Heart left ventricle (tissue), 16 donors: ENCODE measurements around the gene SHISA4. TPM values are rescaled to one million over a fixed set of nuclear protein-coding genes. Genes with fewer than 3 reads are reported as not detected.

Source experiments
- ATAC-seq, 4 donors: fragments of 200-7000 bp; cut with Tn5 transposase; one replicate each; pipeline ENCODE4 v1.9.1; 2020 to 2022; ENCODE audit warnings: moderate library complexity in 4 of 4, mild to moderate bottlenecking in 3 of 4, moderate number of reproducible peaks in 1 of 4
- DNase-seq, 5 donors: peaks; one replicate each; pipeline ENCODE4 v3.0.0-alpha.2; 2020
- H3K27ac ChIP-seq, 12 donors: fragments of 200-600 bp; sonication (generic) in 4 of 12; one replicate each; pipeline versions ENCODE4 v1.5.0 to v1.8.0; 2016 to 2022; ENCODE audit warnings: mild to moderate bottlenecking in 2 of 12
- H3K27me3 ChIP-seq, 9 donors: fragments of 200-600 bp; sonication (generic) in 2 of 9; one replicate each; pipeline versions ENCODE4 v1.5.1 to v1.8.0; 2016 to 2022; ENCODE audit warnings: mild to moderate bottlenecking in 3 of 9
- H3K36me3 ChIP-seq, 9 donors: fragments of 200-600 bp; sonication (generic) in 2 of 9; one replicate each; pipeline versions ENCODE4 v1.5.0 to v1.8.0; 2018 to 2022; ENCODE audit warnings: mild to moderate bottlenecking in 2 of 9
- H3K4me1 ChIP-seq, 12 donors: fragments of 200-600 bp; sonication (generic) in 4 of 12; one replicate each; pipeline versions ENCODE4 v1.5.0 to v1.8.0; 2016 to 2022; ENCODE audit warnings: mild to moderate bottlenecking in 3 of 12
- H3K4me3 ChIP-seq, 12 donors: fragments of 200-600 bp; sonication (generic) in 4 of 12; one replicate each; pipeline versions ENCODE4 v1.5.0 to v1.8.0; 2017 to 2022; ENCODE audit warnings: mild to moderate bottlenecking in 9 of 12, moderate library complexity in 4 of 12
- H3K9me3 ChIP-seq, 12 donors: fragments of 200-600 bp; sonication (generic) in 4 of 12; one replicate each; pipeline versions ENCODE4 v1.5.0 to v1.8.0; 2016 to 2022; ENCODE audit warnings: mild to moderate bottlenecking in 1 of 12
- CTCF ChIP-seq, 12 donors: fragments of 200-600 bp; sonication (generic) in 4 of 12; IDR thresholded peaks; one replicate each; pipeline versions ENCODE4 v1.5.0 to v1.8.0; 2018 to 2022; ENCODE audit warnings: antibody characterized with exemption in 12 of 12, mild to moderate bottlenecking in 5 of 12
- POLR2A ChIP-seq, 2 donors: fragments of 450-650 bp; IDR thresholded peaks; one replicate each; pipeline ENCODE4 v1.6.1; 2017; ENCODE audit warnings: antibody characterized with exemption in 2 of 2, mild to moderate bottlenecking in 2 of 2, moderate library complexity in 2 of 2
- WGBS, 4 donors: extraction: QIAGEN DNeasy Blood & Tissue Kit in 2 of 4; methylation state at CpG; one replicate each; pipeline versions ENCODE4 v1.1.5 to v1.1.7; 2013 to 2018; 5-methylcytosine and 5-hydroxymethylcytosine counted together
- intact Hi-C, 10 donors: fragments of 100-400 bp; cut with DNase I; formaldehyde crosslinking; loops; one replicate each; pipeline versions ENCODE4 v1.11.1 to v1.14.2; 2022
- polyA plus RNA-seq, 2 donors: library from polyadenylated mRNA; stranded (reverse); fragments of 200-250 nt; gene quantifications; one replicate each; pipeline ENCODE4 v1.2.3, GENCODE V29; 2013
- total RNA-seq, 9 donors: library from RNA; depleted of rRNA in 2 of 9; stranded (reverse); fragments of >200 nt in 2 of 9; fragmentation: NEBNext Ultra II Directional in 3 of 9; extraction: Animal tissue kit (Norgen Biotek cat#: 25700) in 3 of 9; gene quantifications; one replicate each; pipeline versions ENCODE4 v1.1.0 to v1.2.4, GENCODE V29; 2016 to 2023
- donor health status: ischemic (EF 13 %, LVEDD 7.1; RV severe dilation, severe dysfunction).
- donor health status: healthy with polysubstance abuse.
- donor health status: DM: no; HTN: yes; CAD: no.
- donor health status: DM: no; HTN: no; CAD: no.
- donor health status: ischemic (EF 25% LVEDD 6.9; RV normal size, moderate dysfunction).
- donor health status: ischemic (EF 25% LVEDD 5.7; RV mildly dilated, moderate dysfunction).
- donor health status: healthy.
- donor health status: DM: yes; HTN: yes; CAD: no.
- donor health status: ischemic (EF 35%, LVEDD 5.7; RV mildly dilated, moderate dysfunction).
- donor health status: nonischemic (EF 11% LVEDD 7.7; RV severe dilation, severe dysfunction).
- donor health status: DM: yes; HTN: yes; CAD: no.
- donor health status: PGD.
- donor health status: ischemic (EF 29% LVEDD 5.4; RV normal size, mild dysfunction).
- donor health status: nonischemic (EF 23%, LVEDD 6.1; RV moderate dilation, normal function).

Gene SHISA4
- total and polyA plus RNA-seq, 11 donors = 53.2 to 262 (median 120) TPM

- TF ChIP-seq POLR2A (IDR thresholded peaks at IDR 0.05) = no peak
- TF ChIP-seq CTCF (IDR thresholded peaks at IDR 0.05) = peak in 9 of 12 donors; percentile 11 to 39 (median 33)
- DNase-seq = no peak
- H3K27ac ChIP-seq = no peak overlapping the region
- no peaks in the 10 kb centered on the region for H3K9me3 ChIP-seq
- H3K27me3 ChIP-seq = no peaks in the 10 kb centered on the region
- peaks cover 2 to 59% (median 47%) of the 10 kb centered on the region in 9 donors for H3K36me3 ChIP-seq
- peaks cover 0 to 13% (median 5%) of the 10 kb centered on the region in 12 donors for H3K4me1 ChIP-seq
- no peak for ATAC-seq
- 64 to 71% (median 67%) methylated on average over 8 of the region's 8 CpGs for WGBS, 4 donors
- intact Hi-C loops = loop anchor here in 6 of 10 donors (2.0 to 5.0 kb wide), 3 partner anchors 44 to 97 kb away; no protein-coding TSS in a partner anchor
- H3K4me3 ChIP-seq = no peak overlapping the region
Observed at GRCh38 chr1:201876148-201876818, 12.4 kb upstream of the SHISA4 start.

GRCh38 chr1:201877877-201878401 lies 10.8 kb upstream of the SHISA4 start:
- peaks cover 0 to 19% (median 6%) of the 10 kb centered on the region in 12 donors for H3K4me1 ChIP-seq
- H3K9me3 ChIP-seq = no peaks in the 10 kb centered on the region
- ATAC-seq (peak; percentile 33 to 77 (median 62)), DNase-seq (peak in 1 of 5 donors; percentile 29)
- peaks cover 0 to 42% (median 30%) of the 10 kb centered on the region in 9 donors for H3K36me3 ChIP-seq
- WGBS, 4 donors = 44 to 53% (median 50%) methylated on average over 6 of the region's 6 CpGs
- TF ChIP-seq POLR2A (IDR thresholded peaks at IDR 0.05) (no peak), CTCF (IDR thresholded peaks at IDR 0.05) (peak; percentile 48 to 72 (median 59))
- intact Hi-C loops = loop anchor here in 7 of 10 donors (1.0 to 5.0 kb wide), 4 partner anchors 46 to 95 kb away; no protein-coding TSS in a partner anchor
- H3K27ac ChIP-seq = peak overlapping the region in 9 of 12 donors; percentile 12 to 65 (median 33)
- no peaks in the 10 kb centered on the region for H3K27me3 ChIP-seq
- no peak overlapping the region for H3K4me3 ChIP-seq

GRCh38 chr1:201880928-201881571 lies 7.6 kb upstream of the SHISA4 start:
- intact Hi-C loops = loop anchor here in 1 of 10 donors (10.0 kb wide), 1 partner anchor 224 kb away; no protein-coding TSS in a partner anchor

More at GRCh38 chr1:201880928-201881571, 7.6 kb upstream of the SHISA4 start:
- TF ChIP-seq CTCF (IDR thresholded peaks at IDR 0.05) (no peak), POLR2A (IDR thresholded peaks at IDR 0.05) (no peak)
- Histone ChIP-seq H3K9me3 (no peaks in the 10 kb centered on the region), H3K27me3 (no peaks in the 10 kb centered on the region), H3K4me1 (peaks cover 0 to 48% (median 34%) of the 10 kb centered on the region in 12 donors), H3K27ac (no peak overlapping the region), H3K4me3 (no peak overlapping the region), H3K36me3 (peaks cover 0 to 11% (median 3%) of the 10 kb centered on the region in 9 donors)
- WGBS, 4 donors = 75 to 83% (median 78%) methylated on average over 6 of the region's 6 CpGs
- ATAC-seq (no peak), DNase-seq (no peak)
